Esophagus muscularis mucosa (tissue), 2 donors: ENCODE measurements around the gene CCDC17.

Experiments used
- POLR2A ChIP-seq: fragments of 450-650 bp; IDR thresholded peaks from one replicate; pipeline ENCODE4 v1.6.1; 2017; ENCODE audit warnings: antibody characterized with exemption, moderate library complexity, mild to moderate bottlenecking, low read depth
- POLR2AphosphoS5 ChIP-seq, 2 donors: sonication (generic); formaldehyde crosslinking; IDR thresholded peaks; one replicate each; pipeline ENCODE4 v1.6.1; 2017; ENCODE audit warnings: antibody characterized with exemption in 2 of 2

GRCh38 chr1:45574105-45574626, 49.7 kb downstream of the CCDC17 start:
- TF ChIP-seq POLR2AphosphoS5 (IDR thresholded peaks at IDR 0.05) (no peak), POLR2A (no peak)
